ENCODE results near the gene IGFL3. TPM values are rescaled to one million over a fixed set of nuclear protein-coding genes. Genes with fewer than 3 reads are reported as not detected.

The IGFL3 gene
- total RNA-seq, 1 experiment from 2014 or later = not detected

DNA sequence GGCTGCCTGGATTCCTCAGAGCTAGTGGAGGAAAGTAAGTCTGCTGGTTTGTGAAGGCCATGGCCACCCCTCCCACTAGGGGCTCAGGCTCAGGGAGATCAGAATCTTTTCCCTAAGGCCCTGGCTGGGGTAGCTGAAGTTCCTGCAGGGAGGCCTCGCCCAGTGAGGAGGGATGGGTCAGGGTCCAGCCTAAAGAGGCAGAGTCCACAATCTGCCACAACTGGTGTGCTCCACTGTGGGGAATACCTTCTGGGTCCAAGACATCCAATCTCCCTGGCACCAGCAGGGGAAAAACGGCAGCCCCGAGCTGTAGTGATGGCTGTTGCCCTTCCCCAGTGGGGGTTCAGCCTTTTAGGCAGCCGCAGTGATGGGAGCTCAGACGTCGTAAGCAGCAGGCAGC, 23.2 kb downstream of the IGFL3 start (continued):
- TF ChIP-seq, protein P1, sequence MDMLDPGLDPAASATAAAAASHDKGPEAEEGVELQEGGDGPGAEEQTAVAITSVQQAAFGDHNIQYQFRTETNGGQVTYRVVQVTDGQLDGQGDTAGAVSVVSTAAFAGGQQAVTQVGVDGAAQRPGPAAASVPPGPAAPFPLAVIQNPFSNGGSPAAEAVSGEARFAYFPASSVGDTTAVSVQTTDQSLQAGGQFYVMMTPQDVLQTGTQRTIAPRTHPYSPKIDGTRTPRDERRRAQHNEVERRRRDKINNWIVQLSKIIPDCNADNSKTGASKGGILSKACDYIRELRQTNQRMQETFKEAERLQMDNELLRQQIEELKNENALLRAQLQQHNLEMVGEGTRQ (CRISPR knock-in tag; IDR thresholded peaks at IDR 0.05) = no peak
- TF ChIP-seq SMAD4 (CRISPR knock-in tag; IDR thresholded peaks at IDR 0.05) (no peak), ZNF121 (CRISPR knock-in tag; IDR thresholded peaks at IDR 0.05) (no peak), PRRX2 (CRISPR knock-in tag; IDR thresholded peaks at IDR 0.05) (no peak)

DNA sequence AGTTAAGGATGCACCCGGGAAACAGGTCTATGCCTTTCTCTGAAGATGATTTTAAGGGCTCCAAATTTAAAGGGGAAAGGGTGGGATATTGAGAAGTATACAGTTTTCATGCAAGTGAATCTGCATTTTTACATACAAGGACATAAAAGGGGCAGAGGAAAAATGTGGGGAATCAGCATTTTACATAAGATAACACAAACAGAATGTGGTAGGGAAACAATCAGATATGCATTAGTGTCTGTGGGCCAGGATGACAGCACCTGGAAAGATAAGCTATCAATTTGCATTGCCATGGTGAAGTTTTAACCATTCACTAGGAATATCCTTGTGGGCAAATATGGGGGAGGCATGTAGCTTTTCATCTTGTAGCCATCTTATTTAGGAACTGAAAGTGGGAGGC, 24.1 kb downstream of the IGFL3 start:
- POLR2A ChIA-PET = no interaction called here
- ATAC-seq = no peak
- H3K27ac Mint-ChIP-seq = no peak overlapping the region

DNA sequence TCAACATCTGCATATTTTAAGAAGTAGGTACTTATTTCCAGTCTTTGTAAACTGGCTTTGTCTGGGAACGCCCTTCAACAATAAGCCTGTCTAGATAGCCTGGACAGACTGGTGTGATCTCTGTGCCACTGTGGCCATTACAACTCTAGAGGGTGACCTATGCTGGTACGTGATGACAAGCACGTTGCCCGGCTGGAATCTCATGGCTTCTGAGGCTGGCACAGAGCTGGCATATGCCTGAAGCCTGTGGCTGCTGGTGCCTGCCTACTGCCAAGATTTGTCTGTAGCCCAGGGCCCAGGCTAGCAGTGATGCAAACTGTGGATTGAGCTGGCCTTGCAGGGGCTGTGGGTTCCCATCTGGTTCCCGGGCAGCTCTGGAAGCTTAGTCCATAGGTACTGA, 34.0 kb downstream of the IGFL3 start:
- H3K27me3 Mint-ChIP-seq (ENCODE audit: low read depth) = peaks cover 17% of the 10 kb centered on the region
- no peak for ATAC-seq
- ChIA-PET POLR2A (no interaction called here), CTCF (interaction anchor here (1.1 to 2.2 kb wide), 2 partner anchors 12 to 99 kb away, joined by 3 to 8 read pairs; no protein-coding TSS in a partner anchor)
- no peaks in the 10 kb centered on the region for H3K4me1 Mint-ChIP-seq
- no peak for DNase-seq (ENCODE audit: low spot score)
- no peak overlapping the region for H3K4me3 Mint-ChIP-seq
- no peak overlapping the region for H3K27ac Mint-ChIP-seq
- peaks cover 40% of the 10 kb centered on the region for H3K9me3 Mint-ChIP-seq
- H3K36me3 Mint-ChIP-seq = peaks cover 5% of the 10 kb centered on the region; the same call in 1 of the 2 replicates
- TF ChIP-seq, protein P2, sequence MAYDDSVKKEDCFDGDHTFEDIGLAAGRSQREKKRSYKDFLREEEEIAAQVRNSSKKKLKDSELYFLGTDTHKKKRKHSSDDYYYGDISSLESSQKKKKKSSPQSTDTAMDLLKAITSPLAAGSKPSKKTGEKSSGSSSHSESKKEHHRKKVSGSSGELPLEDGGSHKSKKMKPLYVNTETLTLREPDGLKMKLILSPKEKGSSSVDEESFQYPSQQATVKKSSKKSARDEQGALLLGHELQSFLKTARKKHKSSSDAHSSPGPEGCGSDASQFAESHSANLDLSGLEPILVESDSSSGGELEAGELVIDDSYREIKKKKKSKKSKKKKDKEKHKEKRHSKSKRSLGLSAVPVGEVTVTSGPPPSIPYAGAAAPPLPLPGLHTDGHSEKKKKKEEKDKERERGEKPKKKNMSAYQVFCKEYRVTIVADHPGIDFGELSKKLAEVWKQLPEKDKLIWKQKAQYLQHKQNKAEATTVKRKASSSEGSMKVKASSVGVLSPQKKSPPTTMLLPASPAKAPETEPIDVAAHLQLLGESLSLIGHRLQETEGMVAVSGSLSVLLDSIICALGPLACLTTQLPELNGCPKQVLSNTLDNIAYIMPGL (CRISPR knock-in tag; IDR thresholded peaks at IDR 0.05) = no peak
- TF ChIP-seq, protein P3, sequence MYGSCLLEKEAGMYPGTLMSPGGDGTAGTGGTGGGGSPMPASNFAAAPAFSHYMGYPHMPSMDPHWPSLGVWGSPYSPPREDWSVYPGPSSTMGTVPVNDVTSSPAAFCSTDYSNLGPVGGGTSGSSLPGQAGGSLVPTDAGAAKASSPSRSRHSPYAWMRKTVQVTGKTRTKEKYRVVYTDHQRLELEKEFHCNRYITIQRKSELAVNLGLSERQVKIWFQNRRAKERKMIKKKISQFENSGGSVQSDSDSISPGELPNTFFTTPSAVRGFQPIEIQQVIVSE (CRISPR knock-in tag; IDR thresholded peaks at IDR 0.05; ENCODE audit: borderline replicate concordance) = no peak
- TF ChIP-seq MYBL2 (CRISPR knock-in tag; IDR thresholded peaks at IDR 0.05) (no peak), FOXJ3 (CRISPR knock-in tag; IDR thresholded peaks at IDR 0.05; ENCODE audit: borderline replicate concordance) (no peak), ZNF396 (CRISPR knock-in tag; IDR thresholded peaks at IDR 0.05; ENCODE audit: borderline replicate concordance) (no peak), FOXK1 (CRISPR knock-in tag; IDR thresholded peaks at IDR 0.05) (no peak), CREB1 (CRISPR knock-in tag; IDR thresholded peaks at IDR 0.05) (no peak), NFATC4 (CRISPR knock-in tag; IDR thresholded peaks at IDR 0.05) (no peak), ZNF138 (CRISPR knock-in tag; conservative IDR thresholded peaks at IDR 0.05) (no peak)
- TF ChIP-seq, protein P4, sequence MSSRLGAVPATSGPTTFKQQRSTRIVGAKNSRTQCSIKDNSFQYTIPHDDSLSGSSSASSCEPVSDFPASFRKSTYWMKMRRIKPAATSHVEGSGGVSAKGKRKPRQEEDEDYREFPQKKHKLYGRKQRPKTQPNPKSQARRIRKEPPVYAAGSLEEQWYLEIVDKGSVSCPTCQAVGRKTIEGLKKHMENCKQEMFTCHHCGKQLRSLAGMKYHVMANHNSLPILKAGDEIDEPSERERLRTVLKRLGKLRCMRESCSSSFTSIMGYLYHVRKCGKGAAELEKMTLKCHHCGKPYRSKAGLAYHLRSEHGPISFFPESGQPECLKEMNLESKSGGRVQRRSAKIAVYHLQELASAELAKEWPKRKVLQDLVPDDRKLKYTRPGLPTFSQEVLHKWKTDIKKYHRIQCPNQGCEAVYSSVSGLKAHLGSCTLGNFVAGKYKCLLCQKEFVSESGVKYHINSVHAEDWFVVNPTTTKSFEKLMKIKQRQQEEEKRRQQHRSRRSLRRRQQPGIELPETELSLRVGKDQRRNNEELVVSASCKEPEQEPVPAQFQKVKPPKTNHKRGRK (CRISPR knock-in tag; IDR thresholded peaks at IDR 0.05; ENCODE audit: borderline replicate concordance) = no peak
- TF ChIP-seq, protein P5, sequence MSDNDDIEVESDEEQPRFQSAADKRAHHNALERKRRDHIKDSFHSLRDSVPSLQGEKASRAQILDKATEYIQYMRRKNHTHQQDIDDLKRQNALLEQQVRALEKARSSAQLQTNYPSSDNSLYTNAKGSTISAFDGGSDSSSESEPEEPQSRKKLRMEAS (CRISPR knock-in tag; IDR thresholded peaks at IDR 0.05) = no peak
- TF ChIP-seq, protein P6, sequence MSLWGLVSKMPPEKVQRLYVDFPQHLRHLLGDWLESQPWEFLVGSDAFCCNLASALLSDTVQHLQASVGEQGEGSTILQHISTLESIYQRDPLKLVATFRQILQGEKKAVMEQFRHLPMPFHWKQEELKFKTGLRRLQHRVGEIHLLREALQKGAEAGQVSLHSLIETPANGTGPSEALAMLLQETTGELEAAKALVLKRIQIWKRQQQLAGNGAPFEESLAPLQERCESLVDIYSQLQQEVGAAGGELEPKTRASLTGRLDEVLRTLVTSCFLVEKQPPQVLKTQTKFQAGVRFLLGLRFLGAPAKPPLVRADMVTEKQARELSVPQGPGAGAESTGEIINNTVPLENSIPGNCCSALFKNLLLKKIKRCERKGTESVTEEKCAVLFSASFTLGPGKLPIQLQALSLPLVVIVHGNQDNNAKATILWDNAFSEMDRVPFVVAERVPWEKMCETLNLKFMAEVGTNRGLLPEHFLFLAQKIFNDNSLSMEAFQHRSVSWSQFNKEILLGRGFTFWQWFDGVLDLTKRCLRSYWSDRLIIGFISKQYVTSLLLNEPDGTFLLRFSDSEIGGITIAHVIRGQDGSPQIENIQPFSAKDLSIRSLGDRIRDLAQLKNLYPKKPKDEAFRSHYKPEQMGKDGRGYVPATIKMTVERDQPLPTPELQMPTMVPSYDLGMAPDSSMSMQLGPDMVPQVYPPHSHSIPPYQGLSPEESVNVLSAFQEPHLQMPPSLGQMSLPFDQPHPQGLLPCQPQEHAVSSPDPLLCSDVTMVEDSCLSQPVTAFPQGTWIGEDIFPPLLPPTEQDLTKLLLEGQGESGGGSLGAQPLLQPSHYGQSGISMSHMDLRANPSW (CRISPR knock-in tag; conservative IDR thresholded peaks at IDR 0.05; ENCODE audit: low read depth) = no peak
- TF ChIP-seq, protein P7, sequence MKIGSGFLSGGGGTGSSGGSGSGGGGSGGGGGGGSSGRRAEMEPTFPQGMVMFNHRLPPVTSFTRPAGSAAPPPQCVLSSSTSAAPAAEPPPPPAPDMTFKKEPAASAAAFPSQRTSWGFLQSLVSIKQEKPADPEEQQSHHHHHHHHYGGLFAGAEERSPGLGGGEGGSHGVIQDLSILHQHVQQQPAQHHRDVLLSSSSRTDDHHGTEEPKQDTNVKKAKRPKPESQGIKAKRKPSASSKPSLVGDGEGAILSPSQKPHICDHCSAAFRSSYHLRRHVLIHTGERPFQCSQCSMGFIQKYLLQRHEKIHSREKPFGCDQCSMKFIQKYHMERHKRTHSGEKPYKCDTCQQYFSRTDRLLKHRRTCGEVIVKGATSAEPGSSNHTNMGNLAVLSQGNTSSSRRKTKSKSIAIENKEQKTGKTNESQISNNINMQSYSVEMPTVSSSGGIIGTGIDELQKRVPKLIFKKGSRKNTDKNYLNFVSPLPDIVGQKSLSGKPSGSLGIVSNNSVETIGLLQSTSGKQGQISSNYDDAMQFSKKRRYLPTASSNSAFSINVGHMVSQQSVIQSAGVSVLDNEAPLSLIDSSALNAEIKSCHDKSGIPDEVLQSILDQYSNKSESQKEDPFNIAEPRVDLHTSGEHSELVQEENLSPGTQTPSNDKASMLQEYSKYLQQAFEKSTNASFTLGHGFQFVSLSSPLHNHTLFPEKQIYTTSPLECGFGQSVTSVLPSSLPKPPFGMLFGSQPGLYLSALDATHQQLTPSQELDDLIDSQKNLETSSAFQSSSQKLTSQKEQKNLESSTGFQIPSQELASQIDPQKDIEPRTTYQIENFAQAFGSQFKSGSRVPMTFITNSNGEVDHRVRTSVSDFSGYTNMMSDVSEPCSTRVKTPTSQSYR (CRISPR knock-in tag; IDR thresholded peaks at IDR 0.05) = no peak

More for the DNA sequence above, 24.1 kb downstream of the IGFL3 start:
- peaks cover 26% of the 10 kb centered on the region for H3K9me3 Mint-ChIP-seq
- CTCF ChIA-PET = interaction anchor here (1.6 kb wide), 1 partner anchor 24 kb away, joined by 4 read pairs; no protein-coding TSS in a partner anchor
- H3K4me1 Mint-ChIP-seq = peaks cover 11% of the 10 kb centered on the region
- no peak overlapping the region for H3K4me3 Mint-ChIP-seq
- TF ChIP-seq, protein P6 (CRISPR knock-in tag; conservative IDR thresholded peaks at IDR 0.05; ENCODE audit: low read depth) = no peak
- TF ChIP-seq CBFB (CRISPR knock-in tag; IDR thresholded peaks at IDR 0.05; ENCODE audit: low read depth) (no peak), ZNF317 (CRISPR knock-in tag; IDR thresholded peaks at IDR 0.05; ENCODE audit: borderline replicate concordance, low read depth) (no peak)
- peaks cover 29% of the 10 kb centered on the region for H3K27me3 Mint-ChIP-seq (ENCODE audit: low read depth)
- DNase-seq (ENCODE audit: low spot score) = no peak
- peaks cover 5% of the 10 kb centered on the region; the same call in 1 of the 2 replicates for H3K36me3 Mint-ChIP-seq

Measured in WTC11 (cell line).